GM21423 (cell line): ENCODE results near the gene F5.

ENCODE experiments used
- ATAC-seq: cut with Tn5 transposase; IDR thresholded peaks from one replicate; pipeline ENCODE4 v1.9.1; 2021; ENCODE audit warnings: mild to moderate bottlenecking, moderate library complexity; ENCODE audit not compliant: unreplicated experiment

F5 gene

GRCh38 chr1:169484101-169484500, 102.2 kb downstream of the F5 start:
- no peak for ATAC-seq

DNA sequence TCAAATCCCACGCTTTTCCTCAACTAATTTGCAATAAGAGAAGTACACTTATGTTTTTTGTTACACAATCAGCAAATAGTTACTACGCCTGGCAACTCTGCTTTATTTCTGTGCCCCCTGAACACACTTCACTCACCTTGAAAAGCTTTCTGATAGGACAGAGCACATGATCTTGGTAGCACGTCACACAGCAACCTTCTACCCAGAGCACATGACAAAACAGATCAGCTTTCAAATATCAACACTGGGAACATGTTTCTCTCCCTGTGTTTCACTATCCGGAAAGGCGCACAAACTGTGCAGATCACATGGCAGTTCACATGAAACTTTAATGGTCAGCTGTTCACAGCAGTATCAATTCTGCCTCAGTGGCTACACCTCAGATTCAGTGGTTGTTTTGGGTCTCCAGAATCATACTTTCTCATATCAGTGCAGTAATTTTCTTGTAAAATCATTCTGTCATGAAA, 102.7 kb downstream of the F5 start:
- no peak for ATAC-seq

DNA sequence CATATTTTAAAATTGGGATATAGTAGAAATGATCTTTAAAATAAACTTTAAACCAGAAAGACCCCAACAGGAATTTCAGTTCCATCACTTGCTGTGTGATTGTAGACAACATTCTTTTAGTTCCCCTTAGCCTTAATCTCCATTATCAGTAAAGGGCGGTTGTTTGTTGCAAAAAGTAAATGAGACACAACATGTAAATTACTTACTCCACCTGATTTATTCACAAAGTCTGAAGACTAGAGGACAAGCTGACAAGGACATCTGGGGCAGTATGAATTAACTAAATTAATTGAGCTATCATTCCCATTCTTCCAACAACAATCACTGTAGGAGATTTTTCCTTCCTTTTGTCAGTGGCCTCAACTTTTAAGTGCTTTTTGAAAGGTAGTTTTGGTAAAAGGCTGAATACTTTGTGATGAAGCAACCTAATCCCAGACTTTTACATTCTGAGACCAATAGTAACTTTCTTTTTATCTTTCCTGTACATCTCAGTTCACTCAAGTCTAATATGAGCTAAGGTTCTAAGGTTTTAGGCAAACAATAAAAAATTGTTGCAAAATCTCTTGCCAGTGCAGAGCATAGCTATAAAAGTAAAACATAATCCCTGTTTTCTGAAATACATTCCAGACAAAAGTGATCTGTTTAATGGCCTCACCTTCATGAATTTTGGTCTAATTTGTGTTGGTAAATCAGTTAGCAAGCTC, 106.8 kb downstream of the F5 start:
- no peak for ATAC-seq

- no peak for ATAC-seq
These were observed 108.1 kb downstream of the F5 start for GRCh38 chr1:169478094-169478672.

GRCh38 chr1:169475806-169476387, 110.4 kb downstream of the F5 start:
- ATAC-seq = no peak

DNA sequence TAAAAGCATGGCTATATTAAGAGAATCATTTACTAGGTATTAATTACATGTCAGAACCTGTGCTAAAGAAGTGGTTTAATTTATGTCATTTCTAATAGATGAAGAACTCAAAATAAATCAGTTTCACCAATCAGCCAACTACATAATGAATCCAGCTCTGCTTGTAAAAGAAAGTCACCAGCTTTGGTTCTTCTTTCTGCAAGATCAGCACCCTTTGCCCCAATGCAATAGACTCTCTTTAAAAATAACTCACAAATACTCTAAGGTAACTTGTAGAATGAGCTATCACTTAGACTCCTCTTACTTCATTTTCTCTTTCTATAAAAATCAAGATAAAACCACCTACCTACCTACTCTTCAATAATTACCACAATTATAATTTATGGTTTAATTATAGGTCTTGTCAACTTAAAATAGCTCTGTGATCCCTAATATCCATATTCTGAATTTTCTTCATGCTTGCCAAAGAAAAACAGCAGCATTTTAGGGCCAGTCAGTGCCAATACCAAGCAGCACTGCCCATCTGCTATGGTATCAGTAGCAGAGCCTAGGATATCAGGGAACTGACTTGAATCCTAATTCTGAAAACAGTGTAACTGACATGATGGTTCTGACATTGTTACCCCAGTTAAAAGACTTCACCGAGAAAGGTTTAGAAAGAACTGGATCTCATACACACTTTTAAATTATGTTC, 111.8 kb downstream of the F5 start:
- ATAC-seq = no peak

DNA sequence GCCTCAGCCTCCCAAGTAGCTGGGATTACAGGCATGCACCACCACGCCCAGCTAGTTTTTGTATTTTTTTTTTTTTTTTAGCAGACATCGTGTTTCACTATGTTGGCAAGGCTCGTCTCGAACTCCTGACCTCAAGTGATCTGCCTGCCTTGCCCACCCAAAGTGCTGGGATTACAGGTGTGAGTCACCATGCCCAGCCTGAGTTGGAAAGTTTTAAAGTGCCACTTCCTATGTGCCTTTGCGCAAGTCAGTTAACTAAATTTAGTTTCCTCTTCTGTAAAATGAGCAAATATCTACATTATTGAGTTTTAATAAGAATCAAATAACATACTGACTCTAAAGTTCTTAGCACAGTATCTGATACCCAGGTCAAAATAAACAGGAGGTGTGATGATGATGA, 112.9 kb downstream of the F5 start:
- no peak for ATAC-seq

GRCh38 chr1:169472738-169473137, 113.5 kb downstream of the F5 start:
- ATAC-seq = no peak

GRCh38 chr1:169468982-169469381, 117.3 kb downstream of the F5 start:
- no peak for ATAC-seq

DNA sequence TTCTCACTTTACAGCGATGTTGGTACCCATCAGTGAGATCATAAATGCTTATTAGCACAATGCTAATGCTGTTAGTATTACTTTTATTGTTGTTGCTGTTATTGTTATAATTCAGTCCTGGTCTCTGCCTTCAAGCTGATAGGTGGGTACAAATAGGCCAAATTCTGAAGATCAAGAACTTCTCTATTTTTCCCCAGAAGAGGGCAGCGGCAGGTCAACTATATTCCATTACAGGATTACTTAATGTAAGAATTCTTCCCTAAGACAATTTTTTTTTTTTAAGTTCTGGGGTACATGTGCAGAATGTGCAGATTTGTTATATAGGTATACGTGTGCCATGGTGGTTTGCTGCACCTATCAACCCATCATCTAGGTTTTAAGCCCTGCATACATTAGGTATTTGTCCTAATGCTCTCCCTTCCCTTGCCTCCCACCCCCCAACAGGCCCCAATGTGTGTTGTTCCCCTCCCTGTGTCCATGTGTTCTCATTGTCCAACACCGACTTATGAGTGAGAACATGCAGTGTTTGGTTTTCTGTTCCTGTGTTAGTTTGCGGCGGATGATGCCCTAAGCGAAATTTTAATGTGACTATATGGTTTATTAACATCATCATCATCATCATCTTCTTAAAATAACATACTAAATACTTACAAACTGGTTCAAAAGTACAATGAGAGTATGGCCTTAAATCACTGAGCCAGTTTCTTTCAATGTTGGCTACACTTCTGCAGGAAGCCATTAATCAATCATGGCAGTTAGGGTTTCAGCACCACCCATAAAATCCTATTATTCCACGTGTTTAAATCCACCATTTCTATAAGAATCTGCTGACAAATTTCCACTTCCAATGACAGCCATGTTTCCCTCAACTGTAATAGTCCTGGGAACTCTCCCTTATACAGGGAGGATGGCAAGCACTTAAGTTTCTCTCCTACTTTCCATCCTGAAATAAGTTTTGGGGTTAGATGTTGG, 119.7 kb downstream of the F5 start:
- ATAC-seq = no peak

DNA sequence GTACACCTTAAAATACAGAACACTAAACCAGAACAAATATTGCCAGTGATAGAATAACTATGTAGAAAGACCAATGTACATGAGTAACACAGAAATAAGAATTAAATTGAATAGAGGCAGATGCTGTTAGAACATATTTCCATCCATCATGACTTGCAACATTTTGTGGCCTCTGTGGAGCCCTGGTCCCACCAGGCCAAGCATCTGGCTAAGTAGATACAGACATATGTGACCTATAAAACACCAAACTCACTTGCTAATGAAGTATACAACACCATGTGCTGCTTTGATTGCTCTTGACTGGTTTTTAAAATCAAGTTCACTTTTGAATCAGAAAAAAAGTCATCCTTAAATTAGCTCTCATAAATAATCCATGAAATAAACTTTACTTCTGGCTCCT, 121.0 kb downstream of the F5 start:
- no peak for ATAC-seq
